GM12873 (cell line): ENCODE results near the gene KCNK18.

ENCODE experiments used
- TF ChIP-seq, protein P1 (sequence below): IDR thresholded peaks from 2 replicates; pipeline ENCODE4 v1.5.1; 2012; ENCODE audit warnings: low read depth, mild to moderate bottlenecking, moderate library complexity, low read length, control low read depth; ENCODE audit not compliant: insufficient read depth; ENCODE audit errors: missing control alignments

The KCNK18 gene

DNA sequence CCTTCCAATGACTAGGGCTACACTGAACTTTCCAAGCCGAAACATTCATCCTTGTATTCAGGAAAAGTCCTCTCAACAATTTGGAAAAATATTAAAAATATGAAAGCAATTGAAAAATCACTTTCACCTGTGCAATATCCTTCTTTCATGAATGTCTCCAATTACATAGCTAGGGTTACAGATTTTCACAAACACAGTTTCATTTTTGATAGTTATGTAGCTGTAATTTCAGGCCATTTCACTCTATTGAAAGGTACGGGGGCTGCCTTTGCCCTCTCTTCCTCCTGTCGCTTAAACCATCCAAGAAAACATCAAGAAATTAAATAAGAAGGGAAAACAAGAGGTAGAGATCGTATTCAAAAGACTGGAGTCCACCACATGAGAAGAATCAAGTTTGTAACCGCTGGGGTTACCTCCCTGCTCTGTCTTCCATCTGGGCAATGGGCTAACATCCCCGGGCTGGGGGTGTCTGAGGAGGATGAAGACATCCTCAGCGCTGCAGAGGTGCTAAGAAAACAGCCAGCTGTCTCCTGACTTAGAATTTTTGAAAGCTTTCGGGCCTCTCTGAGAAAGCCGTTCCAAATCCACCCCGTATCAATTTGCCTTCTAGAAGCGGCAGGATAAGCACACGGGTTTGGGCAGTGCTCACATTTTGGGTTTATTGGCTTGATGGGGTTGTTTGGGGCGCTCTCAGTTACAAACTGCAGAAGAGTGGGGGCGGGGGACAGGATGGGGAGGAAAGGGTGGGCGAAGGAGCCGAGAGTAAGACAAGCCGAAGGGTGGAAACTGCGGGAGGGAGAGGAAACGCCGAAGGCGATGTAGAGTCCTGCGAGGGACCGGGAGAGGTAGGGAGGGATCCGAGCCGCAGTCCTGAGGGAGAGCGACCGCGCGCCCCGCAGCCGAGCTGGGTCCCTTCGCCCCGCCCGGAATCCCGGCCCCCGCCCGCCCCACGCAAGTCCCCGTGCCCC lies 34.9 kb upstream of the KCNK18 start:
- TF ChIP-seq, protein P1, sequence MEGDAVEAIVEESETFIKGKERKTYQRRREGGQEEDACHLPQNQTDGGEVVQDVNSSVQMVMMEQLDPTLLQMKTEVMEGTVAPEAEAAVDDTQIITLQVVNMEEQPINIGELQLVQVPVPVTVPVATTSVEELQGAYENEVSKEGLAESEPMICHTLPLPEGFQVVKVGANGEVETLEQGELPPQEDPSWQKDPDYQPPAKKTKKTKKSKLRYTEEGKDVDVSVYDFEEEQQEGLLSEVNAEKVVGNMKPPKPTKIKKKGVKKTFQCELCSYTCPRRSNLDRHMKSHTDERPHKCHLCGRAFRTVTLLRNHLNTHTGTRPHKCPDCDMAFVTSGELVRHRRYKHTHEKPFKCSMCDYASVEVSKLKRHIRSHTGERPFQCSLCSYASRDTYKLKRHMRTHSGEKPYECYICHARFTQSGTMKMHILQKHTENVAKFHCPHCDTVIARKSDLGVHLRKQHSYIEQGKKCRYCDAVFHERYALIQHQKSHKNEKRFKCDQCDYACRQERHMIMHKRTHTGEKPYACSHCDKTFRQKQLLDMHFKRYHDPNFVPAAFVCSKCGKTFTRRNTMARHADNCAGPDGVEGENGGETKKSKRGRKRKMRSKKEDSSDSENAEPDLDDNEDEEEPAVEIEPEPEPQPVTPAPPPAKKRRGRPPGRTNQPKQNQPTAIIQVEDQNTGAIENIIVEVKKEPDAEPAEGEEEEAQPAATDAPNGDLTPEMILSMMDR, result no peak

DNA sequence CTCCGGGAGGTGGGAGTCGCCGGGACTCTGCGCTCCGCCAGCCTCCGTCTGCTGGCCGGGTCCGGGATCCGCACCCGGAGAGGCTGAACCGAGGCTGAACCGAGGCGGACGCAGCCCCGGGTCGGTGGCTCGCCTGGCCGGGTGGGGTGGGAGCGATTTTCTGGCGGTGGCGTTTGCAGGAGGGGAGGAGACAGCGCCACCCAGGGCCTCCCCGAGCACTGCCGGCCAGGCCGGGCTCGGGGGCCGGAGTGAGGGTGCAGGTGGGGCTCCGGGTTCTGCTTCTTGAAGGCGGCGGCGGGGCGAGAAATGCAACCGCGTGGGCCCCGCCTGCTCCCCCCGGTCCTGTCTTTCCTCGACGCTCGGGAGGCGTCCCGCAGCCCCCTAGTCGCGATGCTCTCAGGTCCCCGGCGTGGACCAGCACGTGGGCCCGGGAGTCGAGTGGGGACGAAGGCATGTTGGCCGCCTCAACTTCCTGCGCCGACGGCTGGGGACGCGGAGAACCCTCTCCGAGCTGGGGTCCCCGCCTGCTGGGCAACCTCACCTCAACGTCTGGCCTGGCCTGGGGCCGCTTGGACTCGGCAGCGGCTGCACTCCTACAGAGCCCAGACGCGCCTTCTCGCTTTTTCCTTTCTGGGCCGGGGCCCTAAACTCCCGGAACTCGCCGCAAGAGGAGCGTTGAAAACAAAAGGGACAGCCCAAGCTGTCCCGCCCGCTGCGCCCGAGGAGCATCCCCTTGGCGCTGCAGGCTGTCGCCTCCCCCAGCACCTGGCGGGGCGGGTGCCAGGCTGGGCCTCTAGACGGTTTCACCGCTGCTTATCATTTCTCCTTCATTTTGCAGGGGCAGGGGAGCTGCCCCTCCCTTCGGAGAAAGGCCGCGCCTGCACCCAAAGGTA lies 34.0 kb upstream of the KCNK18 start:
- TF ChIP-seq, protein P1, result no peak

DNA sequence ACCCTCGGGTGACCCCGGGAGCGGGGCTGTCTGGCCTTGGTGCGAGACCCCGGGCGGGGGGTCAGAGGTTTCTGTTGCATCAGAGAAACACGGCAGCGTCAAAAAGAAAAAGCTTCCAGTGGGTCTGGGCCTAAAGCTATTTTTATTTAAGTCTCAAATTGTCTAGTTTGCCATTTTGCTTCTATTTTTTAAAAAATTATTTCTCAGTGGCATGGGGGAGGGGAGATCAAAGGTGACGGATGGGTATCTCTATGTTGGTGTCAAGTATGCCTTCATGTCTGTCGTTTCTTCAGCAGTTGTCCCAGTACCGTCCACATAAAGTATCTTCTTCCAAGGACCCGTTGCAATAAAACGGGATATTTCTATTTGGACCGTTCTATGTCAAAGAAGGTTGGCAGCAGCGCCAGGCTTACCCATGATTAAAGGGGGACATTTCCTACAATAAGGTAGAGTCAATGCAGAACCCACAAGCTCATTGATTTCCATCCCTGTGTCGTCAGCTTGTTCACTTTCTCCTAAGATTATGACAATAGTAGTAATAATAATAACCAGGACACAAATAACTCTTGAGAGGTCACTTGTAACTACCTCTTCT lies 33.2 kb upstream of the KCNK18 start:
- TF ChIP-seq, protein P1, result no peak

DNA sequence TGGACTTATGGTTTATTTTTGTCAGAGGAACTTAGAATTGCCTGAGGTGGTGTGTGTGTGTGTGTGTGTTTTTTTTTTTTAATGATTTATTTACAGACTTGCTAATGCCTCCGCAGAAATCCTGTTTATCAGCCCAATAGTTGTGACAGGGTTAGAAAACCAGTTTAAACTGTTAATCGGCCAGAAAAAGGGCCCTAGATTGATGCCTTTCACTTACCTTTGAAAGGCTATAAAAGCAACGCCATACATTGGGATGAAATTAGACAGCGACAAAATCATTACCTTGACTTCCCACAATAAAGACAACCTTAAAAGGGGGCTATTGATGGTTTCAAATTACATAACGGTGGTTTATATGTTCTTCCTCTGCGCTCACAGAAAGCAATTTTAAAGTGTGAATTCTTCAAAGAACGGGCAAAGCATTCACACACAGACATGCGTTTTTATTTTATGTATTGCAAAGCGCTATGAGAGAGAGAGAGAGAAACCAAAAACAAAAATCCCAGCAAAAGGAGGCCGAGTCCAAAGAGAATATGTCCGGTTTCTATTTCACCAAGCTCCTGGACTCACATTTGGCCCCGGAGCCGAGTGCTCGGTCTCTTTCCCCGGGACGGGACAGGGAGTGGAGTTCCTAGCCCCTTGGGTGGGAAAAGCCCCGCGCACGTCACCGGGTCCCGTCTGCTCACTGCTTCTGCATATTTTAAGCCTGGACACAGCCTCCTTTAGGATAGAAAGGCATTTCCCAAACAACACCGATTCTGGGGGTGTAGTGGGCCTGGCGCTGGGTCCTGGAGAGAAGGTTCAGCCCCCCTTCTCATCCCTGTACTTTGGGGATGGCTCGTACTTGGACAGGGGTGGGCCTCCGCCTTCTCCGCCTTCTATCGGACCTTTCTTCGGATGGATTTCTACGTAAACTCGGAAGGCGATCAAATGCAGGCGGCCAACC lies 32.4 kb upstream of the KCNK18 start:
- TF ChIP-seq, protein P1, result no peak

- TF ChIP-seq, protein P1, result peak; percentile 34
Measured at GRCh38 chr10:117165538-117166417, 31.5 kb upstream of the KCNK18 start.
